Ishikawa (cell line): ENCODE data around the gene TMEM131.

Source experiments
- FOXM1 ChIP-seq: IDR thresholded peaks from 2 replicates; pipeline ENCODE4 v1.6.1; 2012; ENCODE audit warnings: low read depth, borderline replicate concordance
- RAD21 ChIP-seq: IDR thresholded peaks from 2 replicates; pipeline ENCODE4 v1.6.1; 2012; ENCODE audit warnings: low read depth
- REST ChIP-seq: IDR thresholded peaks from 2 replicates; pipeline ENCODE4 v1.6.1; 2012; ENCODE audit warnings: low read depth, mild to moderate bottlenecking
- YY1 ChIP-seq: IDR thresholded peaks from 2 replicates; pipeline ENCODE4 v1.6.1; 2012; ENCODE audit warnings: low read depth

- no peak for TF ChIP-seq REST
- no peak for TF ChIP-seq RAD21
- TF ChIP-seq FOXM1, result no peak
- TF ChIP-seq YY1, result no peak
These were observed 229.8 kb downstream of the TMEM131 start for GRCh38 chr2:97765933-97766332.
